GM18502 (cell line): Measurements from ENCODE around the gene PHF23.
"Not testable (repeated sequence)": the region's sequence is repeated elsewhere in the genome, so short reads cannot be mapped to it uniquely, and the experiment has no call there.

Experiments
- ATAC-seq: cut with Tn5 transposase; IDR thresholded peaks from one replicate; pipeline ENCODE4 v1.9.1; 2021; ENCODE audit warnings: mild to moderate bottlenecking; ENCODE audit not compliant: unreplicated experiment, poor library complexity

Gene PHF23

DNA sequence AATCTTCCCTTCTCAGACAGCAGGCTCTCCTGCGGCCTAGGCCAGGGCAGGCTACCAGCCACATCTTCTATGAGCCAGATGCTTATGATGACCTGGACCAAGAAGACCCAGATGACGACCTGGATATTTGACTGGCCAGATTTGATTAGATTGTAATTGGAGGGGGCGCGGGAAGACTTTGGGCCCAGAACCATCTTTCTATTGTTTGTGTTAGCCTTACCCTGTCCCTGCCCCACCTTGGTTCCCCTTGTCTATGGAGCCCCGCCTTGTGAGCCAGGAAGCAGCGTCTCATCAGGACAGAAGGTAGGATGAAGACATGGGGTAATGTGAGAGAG, 20.3 kb upstream of the PHF23 start:
- ATAC-seq, result no peak

DNA sequence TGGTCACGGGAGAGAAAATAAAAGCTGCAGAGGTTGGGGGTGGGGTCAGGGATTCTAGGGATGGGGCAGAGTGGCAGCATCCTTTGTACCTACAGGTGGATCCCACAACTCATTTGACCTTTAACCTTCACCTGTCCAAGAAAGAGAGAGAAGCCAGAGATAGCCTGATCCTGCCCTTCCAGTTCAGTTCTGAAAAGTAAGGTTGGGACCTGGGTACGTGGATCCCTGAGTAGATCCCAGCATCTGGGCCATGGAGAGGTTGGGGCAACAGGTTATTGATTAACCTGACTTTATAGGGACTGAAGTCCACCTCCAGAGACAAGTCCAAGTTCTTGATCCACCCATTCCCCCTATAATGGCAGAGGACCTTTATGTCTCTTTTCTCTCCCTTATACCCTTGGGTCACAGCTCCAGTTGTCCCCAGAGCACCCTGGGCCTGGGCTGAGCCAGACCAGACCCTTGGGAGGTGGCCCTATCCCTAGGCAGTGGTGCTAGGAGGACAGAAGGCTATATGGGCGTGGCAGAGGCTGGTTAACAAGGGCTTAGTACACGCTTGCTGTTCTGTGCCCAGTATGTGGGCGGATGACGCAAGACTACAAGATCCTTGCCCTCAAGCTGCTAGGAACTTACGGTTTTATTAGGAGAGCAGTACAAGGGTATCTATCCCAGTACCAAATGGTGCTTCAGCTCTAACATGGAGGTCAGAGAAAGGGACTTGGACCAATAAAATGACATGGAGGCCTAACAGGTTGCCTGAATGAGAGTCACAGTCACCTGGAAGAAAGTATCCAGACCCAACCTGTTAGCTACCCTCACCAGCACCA, 19.7 kb upstream of the PHF23 start:
- ATAC-seq, result no peak

DNA sequence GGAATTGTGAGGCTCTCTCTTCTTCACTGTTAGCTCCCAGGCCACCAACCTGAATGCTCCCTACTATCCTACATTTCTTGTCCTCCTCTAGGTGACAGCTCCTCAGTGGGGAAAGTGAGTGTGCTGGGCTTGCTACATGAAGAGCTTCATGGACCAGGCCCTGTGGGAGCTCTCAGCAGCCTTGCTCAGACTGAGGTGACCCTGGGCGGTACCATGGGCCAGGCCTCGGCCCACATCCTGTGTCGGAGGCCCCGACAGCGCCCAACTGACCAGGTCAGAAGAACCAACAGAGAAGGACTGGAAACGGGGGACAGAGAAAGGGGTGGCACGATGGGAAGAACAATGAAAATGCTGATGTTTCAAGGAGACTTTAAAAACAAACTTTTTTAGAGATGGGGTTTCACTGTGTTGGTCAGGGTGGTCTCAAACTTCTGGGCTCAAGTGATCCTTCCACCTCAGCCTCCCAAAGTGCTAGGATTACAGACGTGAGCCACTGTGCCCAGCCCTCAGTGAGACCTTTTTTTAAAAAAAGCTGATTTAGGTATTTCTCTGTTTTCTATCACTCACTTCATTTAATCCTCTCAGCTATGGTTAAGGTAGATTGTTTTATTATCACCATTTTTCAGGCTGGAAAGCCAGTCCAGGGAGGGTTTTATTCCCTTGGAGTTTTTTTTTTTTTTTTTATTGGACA, 17.7 kb upstream of the PHF23 start:
- ATAC-seq, result no peak

DNA sequence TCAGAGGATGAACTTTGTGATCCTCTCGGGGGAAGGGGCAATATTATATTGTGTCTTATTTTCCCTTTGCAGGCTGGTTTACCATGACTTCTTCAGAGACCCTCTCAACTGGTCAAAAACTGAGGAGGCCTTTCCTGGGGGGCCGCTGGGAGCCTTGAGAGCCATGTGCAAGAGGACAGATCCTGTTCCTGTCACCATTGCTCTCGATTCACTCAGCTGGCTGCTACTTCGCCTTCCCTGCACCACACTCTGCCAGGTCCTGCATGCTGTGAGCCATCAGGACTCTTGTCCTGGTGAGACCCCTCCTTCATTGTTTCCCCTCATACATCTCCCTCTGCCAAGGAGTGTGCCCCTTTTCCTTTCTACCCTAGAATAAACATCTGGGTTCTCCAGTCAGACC, 15.3 kb upstream of the PHF23 start:
- ATAC-seq, result no peak

DNA sequence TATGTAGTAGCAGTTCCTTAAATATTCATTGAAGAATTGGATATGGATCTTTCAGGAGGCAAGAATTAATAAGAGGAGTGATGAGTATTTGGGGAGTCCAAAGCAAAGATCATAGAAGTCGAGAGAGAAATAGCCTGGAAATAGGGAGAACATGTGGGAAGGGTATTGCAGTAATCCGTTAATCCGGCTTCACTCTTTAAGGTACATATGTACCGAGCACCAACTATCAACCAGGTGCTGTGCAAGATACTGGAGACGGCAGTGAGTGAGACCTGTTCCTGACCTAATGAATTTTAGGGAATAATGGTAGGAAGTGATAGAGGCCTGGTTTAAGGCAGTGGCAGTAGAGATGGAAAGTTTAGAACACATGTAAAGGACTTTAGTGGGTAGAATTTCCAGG, 13.8 kb upstream of the PHF23 start:
- ATAC-seq, result no peak

DNA sequence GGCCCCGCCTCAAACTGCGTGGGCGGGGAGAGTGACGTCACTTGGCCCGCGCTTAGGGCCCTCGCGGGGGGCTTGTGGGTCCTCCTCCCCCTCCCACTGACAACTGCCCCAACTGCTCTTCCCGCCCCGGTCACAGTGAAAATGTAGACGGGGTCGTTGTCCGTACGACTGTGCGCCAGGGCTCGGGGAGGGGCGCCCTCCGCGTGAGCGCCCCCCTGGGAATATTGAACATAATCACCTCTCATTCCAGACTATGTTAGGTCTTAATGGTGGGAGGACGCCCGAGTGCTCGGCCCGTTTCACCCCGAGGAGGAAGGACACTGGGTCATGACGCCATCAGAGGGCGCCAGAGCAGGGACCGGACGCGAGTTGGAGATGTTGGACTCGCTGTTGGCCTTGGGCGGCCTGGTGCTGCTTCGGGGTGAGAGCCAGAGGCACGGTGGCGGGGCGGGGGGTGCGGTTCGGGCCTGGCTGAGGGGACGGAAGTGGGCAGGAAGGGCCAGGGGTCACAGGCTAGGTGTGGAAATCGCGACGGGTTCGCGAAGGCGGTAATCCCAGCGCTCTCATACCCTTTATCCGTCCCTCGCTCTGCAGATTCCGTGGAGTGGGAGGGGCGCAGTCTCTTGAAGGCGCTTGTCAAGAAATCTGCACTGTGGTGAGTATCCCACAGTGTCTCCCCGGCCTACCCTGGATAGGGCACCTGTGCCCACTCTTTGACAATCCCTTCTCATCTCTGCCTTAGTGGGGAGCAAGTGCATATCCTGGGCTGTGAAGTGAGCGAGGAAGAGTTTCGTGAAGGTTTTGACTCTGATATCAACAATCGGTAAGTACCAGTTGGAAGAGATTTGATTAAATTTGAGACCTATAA, 13.2 kb upstream of the PHF23 start, which contains the start of gene ELP5:
TSS of gene ELP5 (plus strand) at position 40 of the 868 bp plus-strand sequence. CDS start at position 376, 336 bp downstream.
- peak; percentile 59 for ATAC-seq

DNA sequence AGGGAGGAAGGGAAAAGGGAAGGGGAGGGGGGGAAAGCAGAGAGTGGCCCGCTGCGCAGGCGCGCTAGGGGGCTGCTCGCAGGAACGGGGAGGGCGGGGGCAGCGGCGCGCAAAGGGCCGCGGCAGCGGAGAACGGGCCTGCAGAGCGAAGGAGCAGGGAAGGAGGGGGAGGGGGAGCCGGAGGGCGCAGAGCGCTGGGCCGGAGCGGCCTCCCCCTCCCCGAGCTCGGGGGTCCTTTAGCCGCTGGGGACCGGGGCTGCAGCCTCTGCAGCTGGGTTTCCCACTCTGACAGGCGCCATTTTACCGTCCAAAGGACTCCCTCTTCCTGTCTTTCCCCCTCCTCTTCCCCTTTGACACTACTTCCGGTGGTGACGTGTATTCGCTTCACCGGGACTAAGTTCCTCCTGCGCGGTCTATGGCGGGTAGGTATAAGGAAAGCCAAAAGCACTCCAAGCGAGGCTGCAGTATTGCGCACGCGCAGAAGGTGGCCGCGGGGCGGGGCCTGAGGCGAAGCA, 12.5 kb upstream of the PHF23 start, which contains the start of gene CTDNEP1:
TSS of gene CTDNEP1 (minus strand) at position 74 of the 515 bp plus-strand sequence. CDS start 438 bp downstream, outside the sequence.
- peak; percentile 78 for ATAC-seq

DNA sequence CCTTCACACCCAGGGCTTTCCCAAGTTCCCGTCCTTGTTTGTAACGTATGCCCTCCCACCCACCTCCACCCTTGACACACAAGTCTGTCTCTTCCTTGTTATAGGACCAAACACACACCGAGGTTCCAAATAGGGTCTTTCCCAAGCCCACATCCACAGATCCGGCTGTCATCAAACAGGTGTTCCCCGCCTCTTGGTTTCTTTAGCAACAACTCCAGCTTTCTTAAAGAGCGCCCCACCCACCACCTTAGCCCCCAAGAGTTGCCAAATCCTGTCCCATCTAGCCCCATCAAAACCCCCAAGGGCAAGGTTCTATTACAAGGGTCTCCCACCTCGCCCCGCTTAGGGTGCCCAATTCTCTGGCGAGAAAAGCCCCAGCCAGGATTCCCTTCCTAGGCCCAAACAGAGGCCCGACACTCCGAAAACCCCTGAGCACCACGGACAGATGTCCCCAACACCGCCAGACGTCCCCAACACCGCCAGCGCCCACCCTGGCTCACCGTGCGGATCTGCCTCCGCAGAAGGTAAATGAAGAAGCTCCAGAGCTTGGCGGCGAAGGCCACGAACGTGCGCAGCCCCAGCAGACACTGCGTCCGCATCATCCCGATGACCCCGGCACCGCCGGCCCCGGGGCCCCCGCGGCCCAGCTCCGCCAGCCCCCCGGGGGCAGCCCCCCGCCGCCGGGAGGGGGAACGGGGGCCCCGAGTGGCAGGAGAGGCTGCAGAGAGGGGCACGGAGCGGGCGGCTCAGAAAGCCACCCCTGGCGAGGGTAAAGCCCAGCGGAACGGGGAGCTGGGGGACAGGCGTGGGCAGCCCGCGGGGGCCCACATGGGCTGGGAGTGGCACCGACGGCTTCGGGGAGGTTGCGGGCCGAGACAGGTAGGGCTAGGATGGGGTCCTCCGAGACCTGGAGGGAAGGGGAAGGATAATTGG, 11.7 kb upstream of the PHF23 start:
- ATAC-seq, result no peak

DNA sequence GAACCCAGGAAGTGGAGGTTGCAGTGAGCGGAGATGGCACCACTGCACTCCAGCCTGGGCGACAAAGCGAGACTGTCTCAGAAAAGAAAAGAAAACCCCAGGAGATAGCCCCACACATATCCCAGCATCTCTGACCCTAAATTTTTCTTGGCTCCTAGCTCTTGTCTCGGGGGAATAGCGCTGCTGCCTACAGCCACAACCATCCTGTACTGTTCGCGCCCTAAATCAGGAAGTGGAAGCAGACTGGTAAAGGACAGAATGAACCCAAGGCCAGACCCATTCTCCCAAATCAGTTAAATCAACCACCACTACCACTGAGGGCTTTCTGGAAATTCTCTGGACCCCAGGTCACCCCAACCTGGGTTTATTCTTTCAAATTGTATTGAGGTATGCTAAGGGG, 10.6 kb upstream of the PHF23 start:
- no peak for ATAC-seq

DNA sequence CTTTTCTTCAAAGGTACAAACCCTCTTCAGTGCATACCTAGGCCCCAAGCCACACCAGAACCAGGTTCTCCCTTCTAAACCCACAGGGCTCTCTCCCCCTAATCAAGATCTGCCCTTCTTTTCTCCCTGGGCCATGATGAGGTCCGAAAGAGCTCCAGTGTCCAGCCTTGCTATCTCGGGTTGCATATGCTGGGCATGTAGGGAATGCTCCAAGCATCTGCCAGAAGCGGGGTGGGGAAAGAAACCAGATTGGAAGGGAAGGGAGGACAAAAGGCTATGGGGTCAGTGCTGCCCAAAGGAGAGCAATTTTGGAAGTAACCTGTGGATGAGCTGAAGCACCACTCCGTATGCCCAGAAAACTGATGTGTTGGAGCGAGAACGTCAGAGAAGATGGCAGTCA, 10.0 kb upstream of the PHF23 start:
- ATAC-seq, result no peak

DNA sequence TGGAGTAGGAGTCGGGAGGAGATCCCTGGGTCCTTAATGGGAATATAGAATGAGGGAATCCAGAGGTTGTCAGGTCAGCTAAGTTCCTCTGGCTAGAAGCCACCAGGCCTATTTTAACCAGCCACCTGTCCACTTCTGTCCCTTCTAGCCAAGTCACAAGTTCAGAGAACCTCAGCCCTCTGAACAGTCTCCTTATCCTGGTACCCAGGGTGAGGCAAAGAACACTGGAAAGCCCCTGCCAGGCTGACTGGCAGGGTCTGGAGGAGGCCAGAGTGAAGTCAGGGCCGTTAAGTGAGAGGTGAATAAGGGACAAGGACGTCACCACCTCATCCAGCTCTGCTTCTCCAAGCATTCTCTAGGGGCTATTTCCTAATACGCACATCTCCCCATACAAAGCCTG, 9.5 kb upstream of the PHF23 start:
- ATAC-seq, result no peak

DNA sequence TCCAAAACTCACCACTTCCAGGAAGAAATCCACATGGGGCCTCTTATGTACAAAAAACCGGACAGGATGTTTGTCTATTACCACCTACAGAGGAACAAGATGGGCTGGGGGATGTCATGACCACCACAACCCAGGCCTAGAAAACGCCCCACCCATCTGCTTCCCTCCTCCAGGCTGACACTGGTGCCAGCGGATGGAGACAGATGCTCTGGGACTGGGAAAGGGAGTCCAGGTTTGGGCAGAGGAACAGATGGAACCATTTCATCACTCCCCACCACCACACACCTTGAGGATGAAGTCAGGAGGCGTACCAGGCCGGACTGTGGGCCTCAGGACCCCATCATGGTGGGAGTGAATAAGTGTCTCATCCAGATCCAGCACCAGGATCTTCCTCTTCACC, 7.5 kb upstream of the PHF23 start:
- no peak for ATAC-seq

DNA sequence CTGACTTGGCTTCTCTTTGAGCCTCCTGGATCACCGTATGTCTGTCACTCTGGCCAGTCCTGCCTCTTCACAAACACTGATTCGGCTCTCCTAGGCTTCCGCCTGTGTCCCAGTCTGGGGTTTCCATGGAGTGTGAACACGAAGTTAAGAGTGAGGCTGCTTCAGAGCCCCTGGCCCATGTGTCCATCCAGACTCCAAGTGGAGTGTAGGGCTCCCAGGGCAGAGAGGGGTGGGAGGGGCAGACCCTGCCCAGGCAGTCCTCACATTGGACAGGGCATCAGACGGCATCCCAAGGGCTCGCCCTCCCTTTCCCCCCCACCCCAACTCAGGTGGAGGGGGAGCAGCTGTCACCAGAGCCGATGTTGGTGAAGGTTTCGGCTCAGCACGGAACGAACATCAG, 4.6 kb upstream of the PHF23 start:
- ATAC-seq, result not testable (repeated sequence)

DNA sequence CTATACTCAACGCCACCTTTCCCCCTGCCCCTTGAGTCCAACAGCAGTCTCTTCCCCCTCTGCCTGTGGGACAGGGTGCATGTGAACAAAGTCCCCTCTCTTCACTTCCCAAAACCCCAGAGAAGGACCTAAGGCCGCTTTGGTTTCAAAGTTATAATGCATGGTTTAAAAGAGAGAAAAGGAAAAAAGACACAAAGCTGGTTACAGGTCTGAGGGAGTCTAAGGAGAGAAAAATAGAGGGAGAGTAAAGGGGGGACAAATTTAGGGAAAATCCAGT, 4.1 kb upstream of the PHF23 start:
- ATAC-seq, result no peak

DNA sequence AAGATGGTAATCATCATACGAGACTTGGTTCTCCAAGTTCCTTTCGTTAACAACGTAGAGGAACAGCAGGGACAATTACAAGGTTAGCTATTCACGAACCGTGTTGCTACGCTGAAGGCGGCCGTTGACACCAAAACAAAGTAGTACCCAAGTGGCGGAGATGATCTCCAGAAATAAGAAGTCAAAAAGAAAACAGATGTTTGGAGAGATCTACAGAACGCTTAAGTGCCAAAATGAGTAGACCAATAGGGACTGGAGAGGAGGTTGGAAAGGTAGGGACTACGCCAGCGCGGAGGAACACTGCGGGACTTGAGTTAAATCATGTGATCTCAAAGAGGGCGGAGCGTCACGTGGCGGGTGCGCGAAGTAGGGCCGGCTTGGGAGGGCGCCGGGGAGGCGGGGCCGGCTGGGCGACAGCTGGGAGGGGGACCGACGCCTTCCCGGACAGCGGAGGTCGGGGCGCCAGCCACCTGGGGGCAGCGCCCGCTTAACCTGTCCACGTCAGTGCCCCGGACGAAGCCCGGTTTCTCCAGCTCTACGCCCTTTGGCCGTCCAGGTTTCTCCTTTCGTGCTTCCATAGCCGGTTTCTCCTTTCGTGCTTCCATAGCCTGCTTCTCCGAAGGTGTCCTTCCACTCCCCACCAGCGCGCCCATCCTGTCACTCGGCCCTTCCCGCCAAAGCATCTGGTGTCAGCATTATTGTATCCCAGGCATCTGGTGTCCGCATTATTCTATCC, 3.6 kb upstream of the PHF23 start:
- peak; percentile 46 for ATAC-seq

DNA sequence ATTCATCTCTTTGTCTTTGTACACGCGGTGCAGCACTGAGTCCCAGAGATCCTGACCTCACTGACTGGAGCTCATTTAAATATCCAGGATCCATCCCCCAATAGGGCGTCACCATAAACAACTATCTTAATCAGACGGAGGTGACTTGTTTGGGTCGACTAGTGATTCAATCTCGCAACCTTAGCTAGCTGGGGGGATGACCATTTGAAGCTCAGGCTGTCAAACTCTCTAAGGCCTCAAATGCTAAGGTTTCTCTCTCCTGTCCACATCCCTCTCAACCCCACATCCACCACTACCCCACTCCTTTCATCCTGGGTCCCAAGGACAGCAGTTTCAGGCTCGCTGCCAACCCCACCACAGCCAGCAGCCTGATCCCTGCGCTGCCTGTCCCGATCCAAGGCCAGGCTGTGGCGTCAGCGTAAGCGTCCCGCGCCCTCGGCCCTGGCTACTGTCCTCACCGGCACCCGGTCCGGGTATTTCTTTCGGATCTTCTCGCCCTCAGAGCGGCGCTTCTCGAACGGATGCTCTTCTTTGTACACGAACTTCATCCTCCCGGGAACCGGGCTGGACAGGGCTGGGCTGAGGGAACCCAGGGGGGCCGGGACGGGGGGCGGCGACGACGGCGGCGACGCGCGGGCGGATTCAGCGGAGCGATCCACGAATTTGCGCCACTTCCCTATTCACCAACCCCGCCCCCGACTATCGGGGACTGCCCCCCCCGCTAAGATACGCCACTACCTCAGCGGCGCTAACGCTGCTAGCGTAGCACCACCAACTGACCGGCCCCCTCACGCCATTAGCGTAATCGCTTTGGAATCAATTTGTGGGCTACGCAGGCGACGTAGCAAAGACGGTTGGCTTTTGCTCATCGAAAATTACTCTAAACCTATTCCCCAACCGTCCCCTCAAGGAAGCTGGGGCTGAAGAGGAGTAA, 2.8 kb upstream of the PHF23 start, which contains the start of gene GABARAP:
TSS of gene GABARAP (minus strand) at position 667 of the 934 bp plus-strand sequence. CDS start at position 548, 119 bp downstream.
- peak; percentile 35 for ATAC-seq

DNA sequence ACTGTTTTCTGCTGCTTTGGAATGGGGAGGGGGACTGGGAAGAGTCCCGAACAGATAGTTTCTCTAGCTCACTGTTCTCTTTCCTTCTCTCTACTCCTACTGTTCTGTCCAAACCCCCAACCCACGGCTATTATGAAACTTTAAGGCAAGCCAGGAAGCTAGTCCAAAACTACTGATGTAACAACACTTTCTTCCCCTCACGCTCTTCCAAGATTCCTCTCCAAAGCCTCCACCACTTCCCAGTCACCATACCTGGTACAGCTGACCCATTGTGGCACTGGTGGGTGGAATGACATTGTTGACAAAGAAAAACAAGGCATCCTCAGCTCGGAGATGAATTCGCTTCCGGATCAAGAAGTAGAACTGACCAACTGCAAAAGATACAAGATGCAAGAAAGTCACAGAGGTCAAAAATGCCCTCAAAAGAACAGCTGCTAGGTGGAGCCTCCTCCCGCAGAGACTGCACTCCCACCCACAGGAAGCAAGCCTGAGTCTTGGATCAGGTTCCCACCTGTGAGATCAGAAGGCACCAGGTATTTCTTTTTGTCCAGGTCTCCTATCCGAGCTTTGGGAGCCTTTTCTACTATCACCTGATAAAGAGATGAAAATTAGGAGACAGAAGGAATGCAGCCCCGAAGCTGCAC, 2.0 kb upstream of the PHF23 start:
- ATAC-seq, result no peak
